Endothelial cell of umbilical vein (primary cell): ENCODE measurements around the gene KCNAB2. TPM values are rescaled to one million over a fixed set of nuclear protein-coding genes. Genes with fewer than 3 reads are reported as not detected.

ENCODE experiments used
- BruUV-seq: library from RNA; stranded (reverse); fragments of 400-500 nt; replicated peaks from 2 replicates; lab custom pipeline; 2021; lab: Mats Ljungman, UMichigan
- CTCF ChIA-PET: fragments of 300-600, 350-600 bp; sonication (Branson Sonifier 250); formaldehyde crosslinking; loops from one replicate; lab custom pipeline; 2021; ENCODE audit warnings: antibody characterized with exemption, inconsistent platforms; lab: Charles Lee
- POLR2A ChIA-PET: fragments of 300-600, 350-600 bp; sonication (Branson Sonifier 250); formaldehyde crosslinking; loops from one replicate; lab custom pipeline; 2021; ENCODE audit warnings: antibody characterized with exemption, inconsistent platforms; lab: Charles Lee
- DNase-seq: peaks from one replicate; pipeline ENCODE4 v3.0.0-alpha.2; 2011; ENCODE audit warnings: low read depth, low spot score
- FAIRE-seq: peaks from 2 replicates; lab custom pipeline; 2011; peaks lifted over from hg19 to GRCh38; lab: Jason Lieb, UNC
- H2AFZ ChIP-seq: 2 replicates; pipeline ENCODE4 v1.6.0; 2012; ENCODE audit warnings: low read depth, low read length, control low read depth, inconsistent platforms
- H3K27ac ChIP-seq: 2 replicates; pipeline ENCODE4 v1.5.1; 2011; ENCODE audit warnings: low read depth, mild to moderate bottlenecking, control low read depth, low read length, moderate library complexity; ENCODE audit not compliant: insufficient read depth
- H3K27me3 ChIP-seq, 2 experiments: 2 replicates each; pipeline versions ENCODE4 v1.6.0 to v1.6.1; 2011; ENCODE audit warnings: low read length in 2 of 2, mixed read lengths in 1 of 2; ENCODE audit not compliant: control insufficient read depth in 2 of 2, insufficient read depth in 2 of 2
- H3K36me3 ChIP-seq, 2 experiments: 2 replicates in 1 of 2; 3 replicates in 1 of 2; pipeline ENCODE4 v1.5.1; 2011; ENCODE audit warnings: low read length in 2 of 2, mild to moderate bottlenecking in 1 of 2, moderate library complexity in 1 of 2; ENCODE audit not compliant: control insufficient read depth in 2 of 2, insufficient read depth in 2 of 2; ENCODE audit errors: extremely low read depth in 1 of 2
- H3K4me1 ChIP-seq: 3 replicates; pipeline ENCODE4 v1.5.1; 2011; ENCODE audit warnings: mild to moderate bottlenecking, low read length; ENCODE audit not compliant: control insufficient read depth, insufficient read depth; ENCODE audit errors: extremely low read depth
- H3K4me2 ChIP-seq: 2 replicates; pipeline ENCODE4 v1.6.1; 2011; ENCODE audit warnings: low read length, control low read depth, mixed read lengths; ENCODE audit not compliant: insufficient read depth
- H3K4me3 ChIP-seq, 3 experiments: fragments of 200-600 bp in 1 of 3; sonication (generic), shearing (Covaris generic) in 1 of 3; replicated peaks in 1 of 3; 2 replicates each; pipeline ENCODE4 v1.5.1; 2011 to 2016; ENCODE audit warnings: control low read depth in 3 of 3, low read length in 3 of 3, mild to moderate bottlenecking in 2 of 3, inconsistent platforms in 1 of 3, low read depth in 1 of 3, moderate library complexity in 1 of 3; ENCODE audit not compliant: insufficient read depth in 1 of 3
- H3K79me2 ChIP-seq: 2 replicates; pipeline ENCODE4 v1.6.0; 2012; ENCODE audit warnings: low read length, inconsistent platforms; ENCODE audit not compliant: control insufficient read depth, insufficient read depth
- H3K9ac ChIP-seq: replicated peaks from 2 replicates; pipeline ENCODE3; 2011; ENCODE audit warnings: low read length, control low read depth; ENCODE audit not compliant: insufficient read depth; ENCODE audit errors: extremely low read depth
- H3K9me1 ChIP-seq: replicated peaks from 3 replicates; pipeline ENCODE4 v1.6.0; 2011; ENCODE audit warnings: mild to moderate bottlenecking, low read length; ENCODE audit not compliant: control insufficient read depth, insufficient read depth; ENCODE audit errors: extremely low read depth
- H3K9me3 ChIP-seq: replicated peaks from 2 replicates; pipeline ENCODE4 v1.5.1; 2012; ENCODE audit warnings: low read length, inconsistent platforms; ENCODE audit not compliant: control insufficient read depth, insufficient read depth
- H4K20me1 ChIP-seq: replicated peaks from 2 replicates; pipeline ENCODE3; 2011; ENCODE audit warnings: mild to moderate bottlenecking, low read length; ENCODE audit not compliant: control insufficient read depth, insufficient read depth; ENCODE audit errors: extremely low read depth
- EZH2 ChIP-seq: IDR thresholded peaks from 2 replicates; pipeline ENCODE4 v1.6.1; 2012; ENCODE audit warnings: borderline replicate concordance, low read depth, mild to moderate bottlenecking, moderate library complexity, low read length, inconsistent platforms; ENCODE audit not compliant: severe bottlenecking
- GATA2 ChIP-seq: IDR thresholded peaks from 2 replicates; pipeline ENCODE4 v1.7.0; 2011; ENCODE audit warnings: low read depth, mild to moderate bottlenecking, moderate library complexity, mixed read lengths, low read length; ENCODE audit not compliant: insufficient read length, insufficient read depth
- JUN ChIP-seq: IDR thresholded peaks from 2 replicates; pipeline ENCODE4 v1.6.1; 2011; ENCODE audit warnings: borderline replicate concordance, low read depth; ENCODE audit not compliant: insufficient read length, insufficient read depth
- MYC ChIP-seq: IDR thresholded peaks from one replicate; pipeline ENCODE4 v1.6.1; 2011; ENCODE audit warnings: mild to moderate bottlenecking, low read depth, low read length
- POLR2AphosphoS5 ChIP-seq: IDR thresholded peaks from 2 replicates; pipeline ENCODE4 v1.6.1; 2012; ENCODE audit warnings: low read depth, mild to moderate bottlenecking, control low read depth, low read length, moderate library complexity; ENCODE audit not compliant: insufficient read depth
- dilution Hi-C: fragments of 300-500 bp; cut with MboI; formaldehyde crosslinking; loops from one replicate; pipeline ENCODE4 v1.15.0; 2019; ENCODE audit warnings: low sequenced_read_pairs; ENCODE audit not compliant: extremely low pct_ligation_motif_present
- intact Hi-C: fragments of 100-400 bp; cut with micrococcal nuclease; formaldehyde crosslinking; loops from one replicate; pipeline ENCODE4 v1.10.0; 2022
- polyA plus RNA-seq, 4 experiments: library from polyadenylated mRNA; depleted of rRNA in 3 of 4; stranded (reverse) in 3 of 4; unstranded in 1 of 4; fragments of >200 nt; gene quantifications; 2 replicates each; pipeline versions ENCODE4 v1.2.1 to v1.2.3, GENCODE V29; 2011 to 2012; ENCODE audit warnings: missing spikeins in 1 of 4
- total RNA-seq: library from RNA; stranded (reverse); gene quantifications from 2 replicates; pipeline ENCODE4 v1.2.3, GENCODE V29; 2021
- TF ChIP-seq, protein P1 (sequence below): IDR thresholded peaks from 2 replicates; pipeline ENCODE4 v1.6.1; 2011; ENCODE audit not compliant: insufficient read depth, insufficient read length

KCNAB2 gene
- total and polyA plus RNA-seq, 2 donors (not counting 3 experiments of a cell fraction or from before 2014, with no cell fraction given), result 2.4 to 3.8 TPM

DNA sequence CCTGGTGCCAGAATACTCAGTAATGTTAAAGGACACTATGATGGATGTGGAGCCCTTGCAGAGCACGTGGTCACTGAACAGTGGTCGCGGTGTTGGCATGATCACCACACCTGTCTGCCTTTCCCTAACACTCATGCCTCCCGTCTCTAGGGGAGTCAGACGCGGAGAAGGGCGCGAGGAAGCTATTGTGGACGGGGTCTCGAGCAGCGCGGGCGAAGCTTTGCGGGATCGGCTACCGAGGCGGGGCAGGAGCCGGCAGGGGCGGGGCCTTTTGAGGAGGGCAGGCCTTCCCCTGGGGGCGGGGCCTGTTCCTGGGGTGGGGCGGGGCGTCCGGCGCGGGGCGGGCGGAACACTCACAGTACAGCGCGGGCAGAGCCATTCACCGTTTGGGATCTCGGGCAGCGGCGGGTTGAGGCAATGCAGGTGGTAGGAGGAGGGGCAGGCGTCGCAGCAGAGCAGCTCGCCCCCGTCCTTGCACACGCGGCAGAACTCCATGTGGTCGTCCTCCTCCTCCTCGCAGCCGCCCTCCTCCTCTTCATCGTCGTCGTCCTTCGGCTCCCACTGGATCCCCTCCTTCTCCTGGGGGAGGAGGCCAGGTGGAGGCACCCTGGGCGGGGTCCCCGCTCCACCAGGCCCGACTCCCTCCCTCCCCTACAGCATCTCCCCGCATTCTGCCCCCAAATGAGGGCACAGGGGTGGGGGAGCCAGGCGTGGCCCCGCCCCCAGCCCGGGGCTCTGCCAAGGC is 103.0 kb downstream of the KCNAB2 start:
- Histone ChIP-seq H3K79me2 (no peaks in the 10 kb centered on the region), H3K9me3 (no peaks in the 10 kb centered on the region), H3K27ac (no peak overlapping the region), H3K4me1 (no peaks in the 10 kb centered on the region), H2AFZ (peak overlapping the region; percentile 20), H3K9me1 (no peaks in the 10 kb centered on the region), H3K36me3 (no peaks in the 10 kb centered on the region), H3K4me3 (no peak overlapping the region), H3K4me2 (no peak overlapping the region), H3K9ac (no peak overlapping the region), H4K20me1 (no peaks in the 10 kb centered on the region), H3K27me3 (peaks cover 0 to 2% of the 10 kb centered on the region in 2 experiments)
- TF ChIP-seq GATA2, result no peak
- TF ChIP-seq, protein P1, sequence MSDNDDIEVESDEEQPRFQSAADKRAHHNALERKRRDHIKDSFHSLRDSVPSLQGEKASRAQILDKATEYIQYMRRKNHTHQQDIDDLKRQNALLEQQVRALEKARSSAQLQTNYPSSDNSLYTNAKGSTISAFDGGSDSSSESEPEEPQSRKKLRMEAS, result peak; percentile 30
- dilution Hi-C loops, result no loop called here
- no TSS peak for BruUV-seq
- FAIRE-seq, result no peak
- intact Hi-C loops, result loop anchor here (1.0 kb wide), 1 partner anchor 21 kb away; no protein-coding TSS in a partner anchor
- peak; percentile 33 for DNase-seq
- CTCF ChIA-PET, result interaction anchor here (0.6 to 1.5 kb wide), 3 partner anchors 10 to 50 kb away, joined by 3 to 4 read pairs (median 4); no protein-coding TSS in a partner anchor
- POLR2A ChIA-PET, result no interaction called here

DNA sequence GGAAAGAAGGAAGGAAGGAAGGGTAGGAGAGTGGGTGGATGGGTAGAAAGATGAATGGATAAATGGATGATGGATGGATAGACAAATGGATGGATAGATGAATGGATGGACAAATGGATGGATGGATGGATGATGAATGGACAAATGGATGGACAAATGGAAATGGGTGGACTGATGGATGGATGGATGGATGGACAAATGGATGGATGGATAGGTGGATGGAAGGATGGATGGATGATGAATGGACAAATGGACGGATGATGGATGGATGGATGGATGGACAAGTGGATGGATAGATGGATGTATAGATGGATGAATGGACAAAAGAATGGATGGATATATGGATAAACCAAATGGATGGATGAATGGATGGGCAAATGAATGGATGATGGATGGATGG is 103.9 kb downstream of the KCNAB2 start:
- Histone ChIP-seq H3K79me2 (no peaks in the 10 kb centered on the region), H3K27ac (no peak overlapping the region), H3K27me3 (peaks cover 0 to 2% of the 10 kb centered on the region in 2 experiments), H3K9ac (no peak overlapping the region), H3K9me3 (no peaks in the 10 kb centered on the region), H3K4me2 (no peak overlapping the region), H4K20me1 (no peaks in the 10 kb centered on the region), H2AFZ (no peak overlapping the region), H3K4me3 (no peak overlapping the region), H3K4me1 (no peaks in the 10 kb centered on the region), H3K9me1 (no peaks in the 10 kb centered on the region), H3K36me3 (no peaks in the 10 kb centered on the region)
- intact Hi-C loops (no loop called here), dilution Hi-C loops (no loop called here)
- DNase-seq, result no peak
- no peak for TF ChIP-seq POLR2AphosphoS5
- TF ChIP-seq JUN, result no peak
- TF ChIP-seq MYC, result no peak
- TF ChIP-seq GATA2, result no peak
- TF ChIP-seq EZH2, result no peak
- no peak for FAIRE-seq
- ChIA-PET CTCF (no interaction called here), POLR2A (no interaction called here)
- BruUV-seq, result no TSS peak
